SKM-1 treated with dmso at 0.1 percent for 144 hours (cell line): ENCODE data around the gene ACOT8.
A peak's percentile ranks its signal among the peaks of the same experiment; 100 is the strongest.
"Not testable (repeated sequence)": the region's sequence is repeated elsewhere in the genome, so short reads cannot be mapped to it uniquely, and the experiment has no call there.

Source experiments
- DNase-seq: peaks from one replicate; lab custom pipeline; 2025; ENCODE audit not compliant: unreplicated experiment; lab: John Stamatoyannopoulos, UW

ACOT8 gene

DNA sequence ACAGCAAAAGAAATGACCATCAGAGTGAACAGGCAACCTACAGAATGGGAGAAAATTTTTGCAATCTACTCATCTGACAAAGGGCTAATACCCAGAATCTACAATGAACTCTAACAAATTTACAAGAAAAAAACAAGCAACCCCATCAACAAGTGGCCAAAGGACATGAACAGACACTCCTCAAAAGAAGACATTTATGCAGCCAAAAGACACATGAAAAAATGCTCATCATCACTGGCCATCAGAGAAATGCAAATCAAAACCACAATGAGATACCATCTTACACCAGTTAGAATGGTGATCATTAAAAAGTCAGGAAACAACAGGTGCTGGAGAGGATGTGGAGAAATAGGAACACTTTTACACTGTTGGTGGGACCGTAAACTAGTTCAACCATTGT is 59.7 kb downstream of the ACOT8 start:
- not testable (repeated sequence) for DNase-seq

DNA sequence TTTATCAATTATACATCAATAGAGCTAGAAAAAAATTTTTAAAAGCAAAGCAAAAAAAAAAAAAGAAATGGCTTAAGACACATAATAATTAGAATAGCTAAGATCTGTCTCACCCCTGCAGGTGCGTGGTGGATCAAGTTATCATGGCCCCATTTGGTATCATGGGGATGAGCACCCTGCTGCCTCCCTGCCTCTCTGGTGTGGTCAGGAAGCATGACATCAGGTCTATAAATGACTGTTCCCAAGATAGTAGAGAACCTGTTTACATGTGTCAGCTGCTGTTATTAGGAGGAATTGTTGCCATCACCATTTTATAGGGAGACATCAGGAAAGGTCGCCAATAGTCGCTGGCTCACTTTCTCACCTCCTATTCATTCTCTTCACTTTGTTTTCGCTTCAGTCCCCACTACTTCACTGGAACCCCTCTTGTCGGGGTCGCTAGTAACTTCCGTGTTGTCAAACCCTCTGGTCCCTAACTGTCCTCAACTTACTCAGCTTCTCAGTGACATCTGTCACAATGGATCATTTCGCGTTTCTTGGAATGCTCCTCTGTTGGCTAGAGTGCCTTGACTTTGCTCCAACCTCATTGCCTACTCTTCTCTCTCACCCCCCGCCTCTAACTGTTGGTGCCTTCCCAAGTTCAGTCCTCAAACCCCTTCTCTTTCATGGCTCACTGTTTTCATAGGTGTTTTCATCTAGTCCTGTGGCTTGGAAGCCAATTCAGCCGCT is 60.7 kb downstream of the ACOT8 start:
- DNase-seq = no peak

DNA sequence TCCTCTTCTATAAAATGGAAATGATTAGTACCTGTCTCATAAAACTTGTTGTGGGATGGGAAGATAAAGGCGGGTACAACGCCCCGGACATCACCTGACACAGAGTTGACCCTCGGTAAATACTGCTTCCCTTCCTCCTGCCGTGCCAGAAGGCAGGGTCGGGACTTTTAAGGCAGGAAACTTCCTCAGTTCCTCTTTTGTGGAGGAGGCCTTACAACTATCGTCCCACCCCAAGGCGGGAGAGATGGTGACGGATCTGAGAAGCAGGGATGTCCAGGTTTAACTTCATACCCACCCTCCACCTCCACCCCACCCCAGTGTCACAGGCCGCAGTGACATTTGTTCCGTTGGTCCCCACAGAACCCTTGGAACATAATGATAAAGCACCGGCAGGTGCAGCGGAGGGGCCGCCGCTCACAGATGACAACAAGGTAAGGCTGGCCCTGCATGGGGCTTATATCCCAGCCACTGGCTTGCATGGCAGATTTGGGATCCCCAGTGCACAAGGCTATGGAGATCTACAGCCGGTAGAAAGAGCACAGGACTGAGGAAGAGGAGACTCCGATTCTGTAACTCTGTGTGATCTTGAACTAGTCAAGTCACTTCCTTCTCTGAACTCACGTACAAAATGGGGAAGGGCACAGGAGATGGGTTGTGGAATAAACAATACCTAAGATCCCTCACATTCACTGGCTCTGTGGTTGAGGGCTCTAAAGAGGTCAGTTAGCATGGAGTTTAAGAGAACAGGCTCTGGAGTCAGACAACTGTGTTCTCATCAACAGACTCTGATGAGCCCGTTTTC is 64.7 kb downstream of the ACOT8 start:
- DNase-seq = peak; percentile 41
